Gastroesophageal sphincter (tissue), 4 donors: Measurements from ENCODE around the gene B3GNT8. TPM values are rescaled to one million over a fixed set of nuclear protein-coding genes. Genes with fewer than 3 reads are reported as not detected.

Source experiments
- ATAC-seq: fragments of 150-250 bp; one replicate; pipeline ENCODE4 v1.9.1; 2016; ENCODE audit warnings: mild to moderate bottlenecking, moderate library complexity
- H3K27ac ChIP-seq, 4 donors: fragments of 200-600 bp; sonication (generic) in 3 of 4; 1 replicate in 3 of 4; 2 replicates in 1 of 4; pipeline ENCODE4 v1.5.1; 2016 to 2019
- H3K27me3 ChIP-seq: fragments of 200-600 bp; sonication (generic); one replicate; pipeline ENCODE4 v1.5.1; 2019
- H3K36me3 ChIP-seq, 2 donors: fragments of 200-600 bp; sonication (generic); one replicate each; pipeline ENCODE4 v1.5.1; 2019; ENCODE audit warnings: control low read depth in 1 of 2
- H3K4me1 ChIP-seq, 3 donors: fragments of 200-600 bp; sonication (generic); 1 replicate in 2 of 3; 2 replicates in 1 of 3; pipeline ENCODE4 v1.5.1; 2016 to 2019; ENCODE audit warnings: control low read depth in 2 of 3
- H3K4me3 ChIP-seq, 2 donors: fragments of 200-600 bp; sonication (generic); one replicate each; pipeline ENCODE4 v1.5.1; 2019; ENCODE audit warnings: mild to moderate bottlenecking in 1 of 2, moderate library complexity in 1 of 2
- H3K9me3 ChIP-seq, 3 donors: fragments of 200-600 bp; sonication (generic); one replicate each; pipeline ENCODE4 v1.5.1; 2017 to 2019; ENCODE audit warnings: control low read depth in 2 of 3
- EP300 ChIP-seq: sonication (generic); formaldehyde crosslinking; IDR thresholded peaks from one replicate; pipeline ENCODE4 v1.6.1; 2017; ENCODE audit warnings: antibody characterized with exemption, mild to moderate bottlenecking
- POLR2A ChIP-seq, 2 donors: fragments of 450-650 bp; IDR thresholded peaks; one replicate each; pipeline ENCODE4 v1.6.1; 2017; ENCODE audit warnings: antibody characterized with exemption in 2 of 2, mild to moderate bottlenecking in 2 of 2, moderate library complexity in 1 of 2
- POLR2AphosphoS5 ChIP-seq: sonication (generic); formaldehyde crosslinking; IDR thresholded peaks from one replicate; pipeline ENCODE4 v1.6.1; 2017; ENCODE audit warnings: antibody characterized with exemption
- WGBS, 2 donors: methylation state at CpG; one replicate each; pipeline ENCODE4 v1.1.5; 2018; ENCODE audit warnings: low coverage in 1 of 2; 5-methylcytosine and 5-hydroxymethylcytosine counted together
- total RNA-seq, 4 donors: library from RNA; depleted of rRNA; stranded (reverse); fragments of >200 nt; gene quantifications; one replicate each; pipeline ENCODE4 v1.1.0, GENCODE V29; 2016
- TF ChIP-seq, protein P1 (sequence below), 4 experiments: fragments of 200-600 bp in 2 of 4; fragments of 450-650 bp in 2 of 4; sonication (generic) in 1 of 4; IDR thresholded peaks; one replicate each; pipeline ENCODE4 v1.5.1; 2017 to 2019; ENCODE audit warnings: antibody characterized with exemption in 4 of 4, mild to moderate bottlenecking in 2 of 4, moderate library complexity in 2 of 4

Gene B3GNT8
- total RNA-seq, 4 donors from 2014 or later, result 1.9 to 6.1 (median 2.7) TPM

DNA sequence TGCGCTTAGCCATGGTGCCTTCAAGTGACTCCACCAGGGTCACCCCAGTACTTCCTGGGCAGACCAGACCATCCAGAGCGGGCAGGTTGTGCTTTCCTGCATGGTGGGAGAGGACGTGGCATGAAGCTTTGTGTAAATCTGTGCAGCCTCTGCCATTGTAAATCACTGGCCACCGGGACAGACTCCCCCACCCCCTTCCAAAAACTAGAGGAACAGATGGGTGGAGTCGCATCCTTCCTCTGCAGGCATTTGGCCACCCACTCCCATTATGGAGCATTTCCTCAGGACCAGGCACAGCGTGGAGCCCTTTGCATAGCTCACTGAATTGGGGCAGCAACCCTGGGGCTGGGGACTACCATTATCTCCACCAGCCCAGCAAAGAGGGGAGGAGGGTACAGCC, 21.4 kb downstream of the B3GNT8 start:
- Histone ChIP-seq H3K27ac (no peak overlapping the region), H3K27me3 (no peaks in the 10 kb centered on the region), H3K9me3 (no peaks in the 10 kb centered on the region), H3K4me3 (no peak overlapping the region), H3K4me1 (peaks cover 0 to 84% (median 4%) of the 10 kb centered on the region in 3 donors), H3K36me3 (peaks cover 0 to 40% of the 10 kb centered on the region in 2 donors)
- ATAC-seq, result no peak
- TF ChIP-seq POLR2A (IDR thresholded peaks at IDR 0.05) (no peak), POLR2AphosphoS5 (no peak), EP300 (no peak)
- TF ChIP-seq, protein P1, sequence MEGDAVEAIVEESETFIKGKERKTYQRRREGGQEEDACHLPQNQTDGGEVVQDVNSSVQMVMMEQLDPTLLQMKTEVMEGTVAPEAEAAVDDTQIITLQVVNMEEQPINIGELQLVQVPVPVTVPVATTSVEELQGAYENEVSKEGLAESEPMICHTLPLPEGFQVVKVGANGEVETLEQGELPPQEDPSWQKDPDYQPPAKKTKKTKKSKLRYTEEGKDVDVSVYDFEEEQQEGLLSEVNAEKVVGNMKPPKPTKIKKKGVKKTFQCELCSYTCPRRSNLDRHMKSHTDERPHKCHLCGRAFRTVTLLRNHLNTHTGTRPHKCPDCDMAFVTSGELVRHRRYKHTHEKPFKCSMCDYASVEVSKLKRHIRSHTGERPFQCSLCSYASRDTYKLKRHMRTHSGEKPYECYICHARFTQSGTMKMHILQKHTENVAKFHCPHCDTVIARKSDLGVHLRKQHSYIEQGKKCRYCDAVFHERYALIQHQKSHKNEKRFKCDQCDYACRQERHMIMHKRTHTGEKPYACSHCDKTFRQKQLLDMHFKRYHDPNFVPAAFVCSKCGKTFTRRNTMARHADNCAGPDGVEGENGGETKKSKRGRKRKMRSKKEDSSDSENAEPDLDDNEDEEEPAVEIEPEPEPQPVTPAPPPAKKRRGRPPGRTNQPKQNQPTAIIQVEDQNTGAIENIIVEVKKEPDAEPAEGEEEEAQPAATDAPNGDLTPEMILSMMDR (IDR thresholded peaks at IDR 0.05), result no peak
- 83% methylated on average over 1 of the region's 6 CpGs; no CpG with 5 or more reads in 1 of the 2 donors for WGBS, 2 donors

DNA sequence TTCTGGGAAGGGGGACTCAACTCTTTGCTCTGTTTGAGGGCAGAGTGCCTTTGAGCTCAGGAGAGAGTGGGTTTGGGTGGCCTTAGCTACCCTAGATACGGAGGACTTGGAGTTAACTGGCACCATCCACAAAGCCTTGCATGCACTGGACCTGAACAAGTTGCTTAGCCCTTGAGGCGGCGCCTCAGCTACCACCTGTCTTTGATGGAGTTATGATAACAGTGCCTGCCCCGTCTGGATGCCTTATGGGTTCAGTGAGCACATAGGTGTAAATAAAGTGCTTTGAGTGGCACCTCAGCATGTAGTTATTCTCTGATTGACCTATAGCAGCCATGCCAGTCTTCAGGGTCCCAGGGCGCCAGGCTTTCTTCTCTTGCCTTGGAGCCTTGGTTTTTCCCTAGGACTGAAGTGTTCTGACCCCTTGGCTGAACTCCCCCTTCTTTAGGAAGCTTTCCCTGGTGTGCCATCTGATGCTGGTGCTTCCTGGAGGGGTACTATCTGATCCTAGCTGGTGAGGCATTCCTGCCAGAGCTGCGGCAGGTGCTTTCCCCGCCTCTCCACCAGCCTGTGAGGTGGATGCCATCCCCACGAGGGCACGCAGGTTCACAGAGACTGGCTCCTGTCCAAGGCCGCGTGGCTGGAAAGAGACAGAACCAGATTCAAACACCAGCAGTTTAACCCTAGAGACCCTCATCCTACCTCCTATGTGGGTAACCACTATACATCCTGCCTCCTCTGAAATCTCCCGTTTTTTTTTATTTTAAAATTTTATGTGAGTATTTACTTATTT, 23.8 kb downstream of the B3GNT8 start:
- Histone ChIP-seq H3K27ac (no peak overlapping the region), H3K4me1 (peaks cover 3 to 82% (median 4%) of the 10 kb centered on the region in 3 donors), H3K4me3 (no peak overlapping the region), H3K9me3 (no peaks in the 10 kb centered on the region), H3K36me3 (peaks cover 0 to 40% of the 10 kb centered on the region in 2 donors), H3K27me3 (no peaks in the 10 kb centered on the region)
- WGBS, 2 donors, result 57 to 95% methylated on average over 4 to 7 of the region's 12 CpGs
- TF ChIP-seq POLR2AphosphoS5 (no peak), POLR2A (IDR thresholded peaks at IDR 0.05) (no peak)
- no peak for ATAC-seq

DNA sequence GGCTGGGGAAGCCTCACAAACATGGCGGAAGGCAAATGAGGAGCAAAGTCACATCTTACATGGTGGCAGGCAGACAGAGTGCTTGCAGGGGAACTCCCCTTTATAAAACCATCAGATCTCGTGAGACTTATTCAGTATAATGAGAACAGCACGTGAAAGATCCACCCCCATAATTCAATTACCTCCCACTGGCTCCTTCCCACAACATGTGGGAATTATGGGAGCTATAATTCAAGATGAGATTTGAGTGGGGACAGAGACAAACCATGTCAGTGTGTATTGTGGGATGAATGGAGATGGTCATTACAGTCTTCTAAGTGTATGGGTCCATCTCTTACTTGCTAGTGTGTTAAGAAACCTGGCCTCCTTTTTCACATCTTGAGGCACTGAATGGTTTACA, 25.2 kb downstream of the B3GNT8 start:
- Histone ChIP-seq H3K4me1 (peaks cover 4 to 83% (median 5%) of the 10 kb centered on the region in 3 donors), H3K9me3 (no peaks in the 10 kb centered on the region), H3K4me3 (no peak overlapping the region), H3K27ac (no peak overlapping the region), H3K27me3 (no peaks in the 10 kb centered on the region), H3K36me3 (peaks cover 0 to 40% of the 10 kb centered on the region in 2 donors)
- no peak for ATAC-seq
- TF ChIP-seq POLR2AphosphoS5 (no peak), POLR2A (IDR thresholded peaks at IDR 0.05) (no peak), EP300 (no peak)
- TF ChIP-seq, protein P1 (IDR thresholded peaks at IDR 0.05), result no peak
- WGBS, 2 donors, result 73 to 80% methylated on average over 3 of the region's 3 CpGs

DNA sequence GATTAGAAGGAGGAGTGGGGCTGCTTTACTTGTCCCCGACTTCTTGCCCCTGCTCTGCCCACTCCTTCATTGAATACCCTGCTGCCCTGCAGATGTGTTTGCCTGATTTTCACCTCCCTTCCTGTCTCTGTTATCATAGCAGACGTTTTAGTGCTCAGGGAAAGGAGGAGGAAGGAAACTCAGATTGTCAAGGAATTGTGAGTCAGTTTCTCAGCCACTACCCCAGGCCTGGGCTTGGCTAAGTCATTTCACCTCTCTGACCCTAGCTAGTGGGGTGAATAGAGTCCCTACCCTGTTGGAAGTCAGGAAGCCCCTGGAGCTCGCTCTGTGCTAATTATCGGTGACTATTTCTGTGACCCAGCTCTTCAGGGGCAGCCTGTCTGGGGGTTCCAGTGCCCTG, 25.7 kb downstream of the B3GNT8 start:
- Histone ChIP-seq H3K4me1 (peaks cover 4 to 83% (median 10%) of the 10 kb centered on the region in 3 donors), H3K9me3 (no peaks in the 10 kb centered on the region), H3K27ac (peak overlapping the region in 1 of 4 donors; percentile 23), H3K36me3 (peaks cover 0 to 40% of the 10 kb centered on the region in 2 donors), H3K4me3 (no peak overlapping the region), H3K27me3 (no peaks in the 10 kb centered on the region)
- no peak for ATAC-seq
- 42 to 63% methylated on average over 2 of the region's 4 CpGs for WGBS, 2 donors
- no peak for TF ChIP-seq POLR2AphosphoS5
- TF ChIP-seq, protein P1 (IDR thresholded peaks at IDR 0.05), result no peak
- TF ChIP-seq EP300, result no peak
- no peak for TF ChIP-seq POLR2A (IDR thresholded peaks at IDR 0.05)

DNA sequence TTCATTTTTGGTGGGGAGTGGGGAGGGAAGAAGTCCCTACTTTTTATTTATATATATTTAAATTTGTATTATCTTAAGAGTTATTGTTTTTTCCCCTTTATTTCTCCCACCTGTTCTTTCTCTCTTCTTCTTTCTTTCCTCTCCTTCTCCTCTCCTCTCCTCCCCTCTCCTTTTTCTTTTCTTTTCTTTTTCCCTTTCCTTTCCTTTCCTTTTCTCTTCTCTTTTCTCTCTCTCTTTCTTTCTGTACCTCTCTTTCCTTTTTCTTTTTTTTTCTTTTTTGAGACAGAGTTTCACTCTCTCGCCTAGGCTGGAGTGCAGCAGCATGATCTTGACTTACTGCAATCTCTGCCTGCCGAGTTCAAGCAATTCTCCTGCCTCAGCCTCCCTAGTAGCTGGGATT, 27.6 kb downstream of the B3GNT8 start:
- WGBS, 2 donors, result 83 to 100% methylated on average over 1 of the region's 2 CpGs
- ATAC-seq, result no peak
- H3K27ac ChIP-seq, result no peak overlapping the region
- TF ChIP-seq EP300, result no peak
- TF ChIP-seq POLR2A (IDR thresholded peaks at IDR 0.05), result no peak
- TF ChIP-seq, protein P1 (IDR thresholded peaks at IDR 0.05), result no peak
- no peak for TF ChIP-seq POLR2AphosphoS5
- H3K4me3 ChIP-seq, result no peak overlapping the region
- H3K9me3 ChIP-seq, result no peaks in the 10 kb centered on the region
- no peaks in the 10 kb centered on the region for H3K27me3 ChIP-seq
- H3K4me1 ChIP-seq, result peaks cover 4 to 80% (median 11%) of the 10 kb centered on the region in 3 donors
- H3K36me3 ChIP-seq, result peaks cover 0 to 30% of the 10 kb centered on the region in 2 donors
